HUDEP-2 (cell line): ENCODE data around the gene ITGB2.
"Not testable (repeated sequence)": the region's sequence is repeated elsewhere in the genome, so short reads cannot be mapped to it uniquely, and the experiment has no call there.

Source experiments
- DNase-seq, 76 experiments: peaks; one replicate each; lab custom pipeline; 2025; ENCODE audit not compliant: unreplicated experiment in 76 of 76; lab: John Stamatoyannopoulos, UW

Gene ITGB2

DNA sequence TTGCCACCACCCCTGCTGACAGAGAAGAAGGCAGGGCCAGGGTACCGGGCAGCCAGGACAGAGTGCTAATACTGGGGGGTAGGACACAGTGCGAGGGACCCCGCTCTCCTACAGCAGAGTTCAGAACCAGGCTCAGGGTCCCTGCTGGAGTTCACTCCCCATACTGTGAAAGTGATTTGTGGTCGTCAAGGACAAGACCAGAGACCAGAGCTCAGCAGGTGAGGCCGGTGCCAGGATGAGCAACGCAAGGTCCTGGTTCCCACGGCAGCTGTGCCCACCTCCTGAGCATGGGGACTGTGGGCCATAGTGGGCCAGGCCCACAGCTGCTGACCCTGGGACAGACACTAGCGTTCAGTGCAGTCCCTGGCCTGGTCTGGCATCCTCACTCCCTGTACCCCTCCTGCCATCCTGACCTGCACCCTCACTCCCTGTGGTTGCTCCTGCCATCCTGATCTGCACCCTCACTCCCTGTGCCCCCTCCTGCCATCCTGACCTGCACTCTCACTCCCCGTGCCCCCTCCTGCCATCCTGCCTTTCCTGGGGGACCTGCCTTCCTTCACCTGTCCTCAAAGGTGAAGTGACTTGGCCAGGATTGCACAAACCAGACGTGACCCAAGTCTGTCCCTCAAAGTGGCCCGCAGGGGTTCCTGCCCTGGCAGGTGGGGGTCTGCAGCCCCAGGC is 33.4 kb downstream of the ITGB2 start:
- no peak for DNase-seq

DNA sequence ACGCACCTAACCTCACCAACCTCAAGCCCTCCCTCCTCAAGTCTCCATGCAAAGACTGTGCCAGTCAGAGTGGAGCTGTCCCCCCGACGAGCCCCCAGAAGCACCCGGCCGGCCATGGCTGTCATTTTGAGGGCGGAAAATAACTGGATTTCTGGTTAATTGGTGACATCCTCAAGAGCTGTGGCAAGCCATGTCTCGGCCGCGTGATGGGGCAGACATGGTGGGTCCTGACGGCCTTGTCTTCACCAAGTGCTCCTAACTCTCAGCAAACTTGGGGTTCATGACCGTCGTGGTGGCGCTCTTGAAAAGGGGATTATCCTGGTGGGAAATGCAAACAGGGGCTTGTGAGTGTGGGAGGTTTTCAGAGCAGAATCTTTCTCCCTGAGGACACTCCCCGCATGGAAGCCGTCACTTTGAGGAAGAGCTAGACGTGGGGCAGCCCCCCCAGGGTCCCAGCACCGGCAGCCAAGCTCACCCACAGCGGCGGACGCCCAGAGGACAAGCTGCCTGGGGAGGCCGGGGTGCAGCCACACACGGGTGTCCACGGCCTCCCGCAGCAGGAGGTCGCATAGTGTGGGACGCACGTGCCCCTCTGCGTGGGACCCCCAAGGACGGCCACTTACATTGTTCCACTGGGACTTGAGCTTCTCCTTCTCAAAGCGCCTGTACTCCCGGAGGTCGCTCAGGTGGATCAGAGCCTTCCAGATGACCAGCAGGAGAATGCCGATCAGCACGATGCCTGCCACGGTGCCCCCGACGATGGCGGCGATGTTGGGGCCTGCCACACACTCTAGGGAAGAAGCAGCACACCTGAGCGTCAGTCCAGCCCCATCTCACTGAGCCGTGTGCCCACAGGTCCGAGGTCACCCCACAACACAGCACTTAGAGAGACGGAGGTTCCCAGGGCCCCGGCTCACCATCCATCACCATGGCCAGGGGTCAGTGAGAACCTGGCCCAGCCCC is 34.3 kb downstream of the ITGB2 start:
- no peak for DNase-seq

DNA sequence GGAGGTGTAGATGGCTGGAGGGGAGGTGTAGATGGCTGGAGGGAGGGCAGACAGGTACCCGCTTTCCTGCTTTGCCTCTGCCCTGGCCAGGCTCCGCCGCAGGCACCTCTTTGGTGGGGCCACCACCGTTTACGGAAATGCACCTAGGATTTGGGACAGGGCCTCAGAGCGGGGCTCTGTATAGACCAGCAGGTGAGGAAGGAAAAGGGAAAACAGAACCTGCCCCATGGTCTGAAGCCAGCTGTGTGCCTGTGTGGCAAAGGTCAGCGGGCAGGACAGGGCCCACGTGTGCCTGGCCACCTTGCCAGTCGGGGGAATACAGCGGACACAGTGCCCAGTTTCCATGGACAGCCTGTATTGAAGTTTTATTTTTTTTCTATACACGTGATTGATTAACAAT is 35.1 kb downstream of the ITGB2 start:
- DNase-seq: no peak

DNA sequence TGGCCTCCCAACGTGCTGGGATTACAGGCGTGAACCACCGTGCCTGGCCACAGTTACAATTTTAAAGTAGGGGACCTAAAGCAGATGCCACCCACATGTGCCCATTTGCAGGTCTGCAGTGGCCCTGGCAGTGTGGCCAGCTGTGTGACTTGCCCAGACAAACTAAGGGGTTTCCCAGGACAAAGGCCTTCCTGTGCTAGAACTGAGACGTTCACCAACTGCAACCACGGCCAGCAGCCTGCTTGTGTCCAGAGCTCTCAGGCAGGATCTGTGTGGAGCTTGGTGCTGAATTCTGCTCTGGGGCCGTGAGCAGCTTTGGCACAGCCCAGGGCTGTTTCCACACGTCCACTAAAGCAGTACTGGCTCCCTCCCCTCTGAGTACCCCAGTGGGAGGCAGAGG is 36.6 kb downstream of the ITGB2 start:
- no peak for DNase-seq

DNA sequence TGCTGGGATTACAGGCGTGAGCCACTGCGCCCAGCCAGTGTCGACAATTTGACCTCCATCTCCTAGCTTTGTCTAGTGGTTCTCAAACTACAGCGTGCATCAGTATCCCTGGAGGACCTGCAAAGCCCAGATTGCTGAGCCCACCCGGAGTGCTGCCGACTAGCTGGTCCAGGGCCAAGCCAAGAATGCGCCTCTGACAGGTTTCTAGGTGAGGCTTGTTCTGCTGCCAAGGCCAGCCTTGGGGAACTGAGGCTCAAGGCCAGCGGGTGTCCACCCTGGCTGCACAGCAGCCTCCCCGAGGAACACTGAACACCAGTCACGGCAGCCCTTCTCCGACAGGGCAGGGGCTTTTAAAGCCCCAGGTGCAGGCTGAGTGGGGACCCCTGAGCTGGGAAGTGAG is 37.4 kb downstream of the ITGB2 start:
- no peak for DNase-seq

DNA sequence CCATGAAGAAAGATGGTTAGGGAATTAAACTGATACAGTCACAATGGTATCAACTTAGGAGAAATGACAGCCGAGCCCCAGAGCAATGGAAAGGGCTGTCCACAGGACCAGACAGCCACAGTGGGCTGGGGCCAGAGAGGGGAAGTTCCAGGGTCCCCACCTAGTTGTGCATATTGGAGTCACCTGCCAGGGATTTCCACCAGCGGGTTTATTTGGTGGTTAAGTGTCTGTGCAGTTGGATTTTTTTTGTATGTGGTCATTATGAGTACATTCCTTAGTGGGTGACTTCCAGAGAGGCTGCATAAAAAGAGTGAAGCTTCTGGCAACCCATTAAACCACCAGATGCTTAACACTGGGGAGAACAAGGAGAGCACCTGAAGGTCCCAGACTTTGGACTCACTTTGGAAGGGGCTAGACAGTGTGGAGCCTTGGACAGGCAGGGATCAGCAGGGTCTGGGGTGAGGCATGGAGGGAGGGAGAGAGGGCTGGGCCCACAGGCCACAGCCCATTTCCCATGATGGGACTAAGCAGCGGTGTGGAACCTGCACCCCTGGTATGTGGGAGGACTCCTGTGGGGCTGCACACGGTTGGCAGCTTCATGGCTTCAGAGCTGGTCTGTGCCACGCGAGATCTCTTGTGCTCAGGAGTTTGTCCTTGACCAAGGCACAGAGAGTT is 39.4 kb downstream of the ITGB2 start:
- DNase-seq: no peak

DNA sequence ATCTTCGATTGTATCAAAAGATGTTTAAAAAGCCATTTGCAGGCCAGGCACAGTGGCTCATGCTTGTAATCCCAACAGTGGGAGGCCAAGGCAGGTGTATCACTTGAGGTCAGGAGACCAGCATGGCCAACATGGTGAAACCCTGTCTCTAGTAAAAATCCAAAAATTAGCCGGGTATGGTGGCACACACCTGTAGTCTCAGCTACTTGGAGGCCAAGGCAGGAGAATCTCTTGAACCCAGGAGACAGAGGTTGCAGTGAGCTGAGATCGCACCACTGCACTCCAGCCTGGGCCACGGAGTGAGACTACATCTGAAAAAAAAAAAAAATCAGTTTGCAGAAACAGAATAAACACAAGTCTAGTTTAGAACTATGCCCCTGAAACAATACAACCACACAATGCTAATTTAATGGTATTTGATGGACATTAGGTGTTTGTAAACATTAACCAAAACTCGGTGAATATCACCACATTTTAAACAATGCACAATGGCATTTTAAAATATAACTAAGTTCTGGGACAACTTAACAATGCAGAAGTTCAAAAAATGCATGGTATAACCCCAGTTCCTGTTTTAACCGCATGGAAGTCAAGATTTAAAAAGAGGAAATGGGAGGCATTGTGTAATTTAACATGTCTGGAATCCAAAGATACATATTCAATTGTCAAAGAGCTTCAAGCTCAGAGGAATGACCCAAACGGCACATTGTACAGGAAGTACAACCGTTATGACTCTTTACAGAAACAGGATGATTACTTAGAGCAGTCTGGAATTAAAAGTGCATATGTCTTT is 40.1 kb downstream of the ITGB2 start:
- DNase-seq: no peak

DNA sequence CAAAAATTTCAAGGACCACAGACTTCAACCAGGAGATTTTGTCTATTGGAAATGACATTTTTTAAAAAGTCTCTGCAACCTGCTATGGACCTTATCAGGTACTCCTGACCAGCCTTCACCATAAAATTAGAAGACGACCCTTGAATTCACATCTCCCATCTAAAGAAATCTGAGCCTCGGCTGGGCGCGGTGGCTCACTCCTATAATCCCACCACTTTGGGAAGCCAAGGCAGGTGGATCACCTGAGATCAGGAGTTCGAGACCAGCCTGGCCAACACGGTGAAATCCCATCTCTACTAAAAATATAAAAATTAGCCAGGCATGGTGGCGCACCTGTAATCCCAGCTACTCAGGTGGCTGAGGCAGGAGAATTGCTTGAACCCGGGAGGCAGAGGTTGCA is 41.5 kb downstream of the ITGB2 start:
- DNase-seq: not testable (repeated sequence)

DNA sequence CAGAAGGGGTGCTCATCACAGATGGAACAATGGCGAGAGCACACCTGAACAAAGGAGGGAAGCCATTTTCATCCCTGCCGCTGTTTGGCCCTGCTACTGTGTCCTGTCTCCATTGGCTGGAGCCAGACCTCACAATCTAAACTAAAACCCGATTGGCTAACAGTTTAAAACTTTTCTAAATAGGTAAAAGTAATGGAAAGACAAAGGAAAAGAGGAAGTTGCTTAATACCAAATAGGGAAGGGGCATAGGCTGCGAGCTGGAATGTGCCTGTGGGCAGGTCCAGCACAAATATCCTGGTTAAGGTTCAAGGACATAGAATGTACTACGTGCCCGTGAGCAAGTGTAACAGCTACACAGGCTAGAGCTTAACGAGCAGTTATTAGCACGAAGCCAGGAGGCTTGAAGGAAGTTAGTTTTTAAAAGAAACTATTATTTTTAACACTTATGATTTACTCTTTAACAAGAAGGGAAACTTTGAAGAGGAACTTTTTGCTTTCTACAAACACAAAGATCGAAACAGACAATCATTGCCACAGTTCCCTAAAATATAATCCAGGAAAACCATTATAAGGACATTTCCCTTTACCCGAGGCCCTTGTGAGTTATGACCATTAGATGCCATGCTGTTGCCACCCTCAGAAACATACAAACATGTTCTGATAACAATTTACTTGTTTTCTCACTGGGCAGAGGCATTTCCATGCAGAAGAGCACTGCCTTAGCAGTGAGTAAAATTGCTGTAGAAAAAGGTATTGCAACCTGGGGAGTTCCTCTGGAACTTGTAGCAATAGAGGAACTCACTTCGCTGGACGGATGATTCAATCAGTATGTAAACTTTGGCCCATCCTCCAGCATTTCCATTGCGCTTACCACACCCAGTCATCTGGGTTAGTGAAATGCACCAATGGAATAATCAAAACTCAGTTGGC is 42.4 kb downstream of the ITGB2 start:
- DNase-seq: peak in 6 of 76 experiments; percentile 17 to 52 (median 26)

DNA sequence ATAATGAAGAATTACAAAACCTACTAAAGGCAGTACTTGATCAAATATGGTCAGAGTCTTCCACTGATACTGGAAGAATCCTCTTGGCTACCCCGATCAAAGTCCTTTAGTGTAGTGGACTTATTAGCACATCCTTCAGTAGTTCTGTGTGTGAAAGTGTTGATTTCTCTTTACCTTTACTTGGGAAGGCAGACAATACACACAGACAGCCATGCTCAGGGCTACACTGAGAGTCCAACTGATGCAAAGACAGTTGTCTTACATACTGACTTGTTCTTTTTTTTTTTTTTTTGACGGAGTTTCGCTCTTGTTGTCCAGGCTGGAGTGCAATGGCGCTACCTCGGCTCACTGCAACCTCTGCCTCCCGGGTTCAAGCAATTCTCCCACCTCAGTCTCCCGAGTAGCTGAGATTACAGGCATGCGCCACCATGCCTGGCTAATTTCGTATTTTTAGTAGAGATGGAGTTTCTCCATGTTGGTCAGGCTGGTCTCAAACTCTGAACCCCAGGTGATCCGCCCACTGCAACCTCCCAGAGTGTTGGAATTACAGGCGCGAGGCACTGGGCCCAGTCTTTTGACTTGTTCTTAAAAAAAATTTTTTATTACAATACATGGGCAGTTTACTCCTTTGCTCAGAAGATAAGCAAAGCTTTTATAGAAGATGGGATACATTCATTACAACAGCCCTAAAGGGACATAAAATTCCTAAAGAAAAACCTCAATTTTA is 43.7 kb downstream of the ITGB2 start:
- DNase-seq: no peak

DNA sequence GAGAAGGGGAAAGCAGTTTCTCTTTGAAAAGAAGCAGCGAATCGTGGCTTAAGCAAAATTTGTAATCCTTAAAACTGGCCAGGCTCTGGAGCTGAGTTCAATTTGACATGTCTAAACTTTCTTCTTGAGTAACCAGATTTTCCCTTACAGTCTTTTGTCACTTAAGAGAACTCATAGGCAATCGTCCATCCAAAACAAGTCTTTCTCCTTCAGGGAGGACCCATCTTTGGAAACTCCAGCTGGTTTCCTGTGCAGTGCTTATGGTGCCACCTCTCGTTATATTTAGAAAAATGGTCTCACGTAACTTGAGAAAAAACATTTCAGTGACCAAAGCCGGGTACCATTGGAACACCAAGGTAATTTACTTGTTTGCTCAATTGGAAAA is 45.4 kb downstream of the ITGB2 start:
- peak in 43 of 76 experiments; percentile 13 to 79 (median 48) for DNase-seq

DNA sequence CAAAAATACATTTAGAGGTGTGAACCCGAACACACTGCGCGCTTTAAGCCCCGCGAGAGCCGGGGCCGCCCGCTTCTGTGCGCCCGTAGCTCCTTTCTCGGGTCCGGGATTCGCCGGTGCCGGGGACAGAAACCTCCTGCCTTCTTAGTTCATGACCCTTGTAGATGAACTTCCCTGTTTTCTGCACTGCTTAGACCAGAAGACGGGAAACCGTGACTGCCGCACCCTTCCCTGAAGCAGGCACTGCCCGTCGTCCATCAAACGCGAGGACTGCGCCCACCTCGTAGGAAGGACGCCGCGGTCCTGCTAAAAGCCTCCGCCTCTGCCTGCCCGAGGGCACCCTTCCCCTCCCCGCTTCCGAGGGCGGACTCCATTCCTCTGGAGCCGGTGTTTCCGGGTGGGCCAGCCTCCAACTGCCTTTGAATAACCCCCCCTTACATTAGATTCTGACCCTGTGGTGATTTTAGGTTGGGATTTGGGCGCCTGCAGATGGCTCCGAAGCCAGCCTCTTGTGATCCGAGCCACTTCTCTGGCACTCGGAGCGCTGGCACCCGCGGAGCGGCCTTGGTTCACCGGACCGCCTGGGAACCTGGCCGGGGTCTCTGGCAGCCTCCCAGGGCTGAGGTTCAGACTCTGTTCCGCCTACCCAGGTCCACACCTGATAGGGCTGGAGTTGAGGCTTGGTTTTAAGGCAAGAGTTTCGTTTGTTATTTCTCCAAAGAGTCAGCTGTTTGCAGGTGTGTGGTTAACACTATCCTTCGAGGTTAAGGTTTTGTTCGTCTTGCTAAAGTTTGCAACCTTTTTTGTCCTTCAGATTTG is 46.0 kb downstream of the ITGB2 start:
- peak in 51 of 76 experiments; percentile 20 to 90 (median 49) for DNase-seq

DNA sequence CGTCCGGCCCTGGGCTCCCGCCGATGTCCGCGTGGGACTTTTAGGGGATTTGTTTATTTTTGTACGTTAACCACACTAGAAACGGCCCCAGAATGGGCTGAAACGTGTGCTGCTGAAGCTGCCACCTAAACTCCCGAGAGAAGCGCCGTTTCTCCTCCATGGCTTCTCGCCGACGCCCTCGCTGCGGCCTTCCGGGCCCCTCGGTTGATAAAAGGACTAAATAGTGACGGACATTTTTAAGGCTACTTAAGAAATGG is 46.5 kb downstream of the ITGB2 start:
- peak in 7 of 76 experiments; percentile 53 to 66 (median 63) for DNase-seq

DNA sequence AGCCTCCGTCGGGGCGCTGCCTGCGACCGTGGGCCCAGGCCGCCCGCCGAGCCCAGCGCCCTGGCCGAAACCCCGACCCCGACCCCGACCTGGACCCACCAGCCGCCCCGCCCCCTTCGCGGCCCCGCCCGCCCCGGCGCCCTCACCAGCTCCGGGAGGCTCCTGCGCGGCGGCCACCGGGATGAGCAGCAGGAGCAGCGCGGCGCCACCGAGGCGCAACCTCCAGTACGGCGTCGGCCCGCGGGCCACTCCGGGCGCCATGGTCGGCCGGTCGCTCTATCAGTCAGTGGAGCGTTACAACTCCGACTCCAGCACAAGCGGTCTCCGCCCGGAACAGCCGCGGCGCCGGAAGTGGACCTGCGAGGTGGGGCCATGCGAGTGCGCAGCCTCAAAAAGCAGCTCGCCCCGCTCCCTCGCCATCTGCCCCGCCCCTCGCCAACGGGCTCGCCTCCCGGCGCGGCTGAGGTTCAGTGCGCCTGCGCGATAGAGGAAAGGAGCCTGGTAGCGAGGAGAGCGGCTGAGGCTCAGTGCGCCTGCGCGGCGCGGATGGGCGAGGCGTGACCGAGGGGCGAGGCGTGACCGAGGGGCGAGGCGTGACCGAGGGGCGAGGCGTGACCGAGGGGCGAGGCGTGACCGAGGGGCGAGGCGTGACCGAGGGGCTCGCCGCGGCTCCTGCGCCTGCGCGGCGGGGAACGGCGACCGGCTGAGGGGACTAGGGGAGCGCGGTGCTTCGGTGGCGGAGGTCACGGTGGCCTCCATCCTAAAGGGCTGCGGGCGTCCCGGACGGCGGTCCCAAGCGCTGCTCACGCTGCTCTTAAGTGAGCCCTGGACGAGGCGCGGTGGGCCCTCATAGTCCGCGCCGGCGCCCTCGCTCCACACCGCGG is 47.1 kb downstream of the ITGB2 start, which contains the start of gene PTTG1IP:
PTTG1IP (minus strand) TSS at position 335 of the 884 bp plus-strand sequence; CDS start at position 261, 74 bp downstream.
- peak in 75 of 76 experiments; percentile 71 to 100 (median 99) for DNase-seq

DNA sequence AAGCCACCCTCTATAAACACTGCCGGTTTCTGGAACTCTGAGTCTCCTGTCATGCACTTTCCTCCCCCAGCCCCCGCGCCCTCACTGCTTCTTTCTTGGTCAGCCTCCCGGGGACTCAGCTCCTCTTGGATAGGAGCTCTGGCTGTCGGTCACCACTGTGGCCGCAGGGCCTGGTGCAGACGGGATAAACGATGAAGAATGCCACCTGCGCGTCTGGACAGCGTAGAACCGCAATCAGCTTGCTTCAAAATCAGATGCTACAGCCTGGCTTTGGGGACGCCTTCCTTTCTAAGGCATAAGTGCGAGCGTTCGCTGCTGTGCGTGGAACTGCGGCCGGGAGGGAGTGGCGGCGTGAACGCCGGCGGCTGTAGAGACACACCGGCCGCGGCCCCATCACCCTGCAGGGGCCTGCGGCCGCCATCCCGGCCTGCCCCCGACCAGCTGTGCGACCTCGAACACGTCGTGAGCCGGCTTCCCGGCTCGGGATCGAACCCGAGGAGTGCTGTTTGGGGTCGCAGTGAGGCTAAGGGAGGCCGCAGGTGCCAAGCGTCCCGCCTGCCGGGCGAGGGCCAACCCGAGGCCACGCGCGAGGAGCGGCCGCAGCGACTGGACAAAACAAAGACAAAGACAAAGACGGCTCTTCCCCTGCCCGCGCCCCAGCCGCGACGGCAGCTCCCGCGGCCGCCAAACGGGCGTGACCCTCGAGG is 47.9 kb downstream of the ITGB2 start:
- DNase-seq: peak in 4 of 76 experiments; percentile 14 to 37 (median 22)

DNA sequence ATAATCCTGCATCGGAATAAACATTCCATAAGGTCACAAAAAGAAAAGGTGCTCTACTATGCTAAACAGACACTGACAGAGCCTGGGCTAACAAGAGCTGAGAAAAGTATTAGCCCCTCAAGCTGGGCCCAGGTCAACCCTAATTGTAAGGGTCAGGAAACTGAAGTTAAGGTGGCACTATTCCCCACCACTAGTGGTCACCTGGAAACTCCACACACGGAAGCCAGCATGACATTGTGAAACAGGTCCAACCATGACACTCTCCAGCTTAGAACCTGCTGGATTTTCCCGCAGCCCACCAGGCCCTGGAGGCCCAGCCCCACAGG is 48.4 kb downstream of the ITGB2 start:
- no peak for DNase-seq
